ENCODE data around the gene GALNT9.
"Not testable (repeated sequence)": the region's sequence is repeated elsewhere in the genome, so short reads cannot be mapped to it uniquely, and the experiment has no call there.

Gene GALNT9

GRCh38 chr12:132300789-132301722, 28.3 kb downstream of the GALNT9 start:
- Histone ChIP-seq H3K4me1 (ENCODE audit: insufficient read depth, low read length) (no peaks in the 10 kb centered on the region), H3K79me2 (ENCODE audit: insufficient read depth, low read length) (no peaks in the 10 kb centered on the region), H2AFZ (ENCODE audit: low read depth, low read length) (no peak overlapping the region), H3K9ac (ENCODE audit: low read depth, low read length) (no peak overlapping the region), H4K20me1 (ENCODE audit: insufficient read depth, low read length) (no peaks in the 10 kb centered on the region), H3K27me3 (ENCODE audit: insufficient read depth, low read length, poor library complexity) (no peaks in the 10 kb centered on the region), H3K4me3 (ENCODE audit: low read depth in 1 of 2, low read length in 2 of 2) (no peak overlapping the region), H3K36me3 (ENCODE audit: insufficient read depth, low read length) (no peaks in the 10 kb centered on the region), H3K9me3 (ENCODE audit: insufficient read depth, low read length, severe bottlenecking) (peaks cover 4% of the 10 kb centered on the region), H3K4me2 (ENCODE audit: insufficient read depth, low read length) (no peak overlapping the region), H3K27ac (ENCODE audit: low read length) (no peak overlapping the region)
- TF ChIP-seq EZH2 (IDR thresholded peaks at IDR 0.05; ENCODE audit: borderline replicate concordance, low read depth, low read length, severe bottlenecking) (no peak), CTCF (IDR thresholded peaks at IDR 0.05; ENCODE audit: borderline replicate concordance, extremely low read depth, low read length, poor library complexity, severe bottlenecking) (no peak)
- no peak for DNase-seq
- ATAC-seq (ENCODE audit: insufficient read depth, low read depth), result no peak

GRCh38 chr12:132296063-132296462, 33.3 kb downstream of the GALNT9 start:
- no peaks in the 10 kb centered on the region for H3K79me2 ChIP-seq (ENCODE audit: insufficient read depth, low read length)
- no peak overlapping the region for H3K27ac ChIP-seq (ENCODE audit: low read length)
- H3K9me3 ChIP-seq (ENCODE audit: insufficient read depth, low read length, severe bottlenecking), result peaks cover 13% of the 10 kb centered on the region
- TF ChIP-seq CTCF (IDR thresholded peaks at IDR 0.05; ENCODE audit: borderline replicate concordance, extremely low read depth, low read length, poor library complexity, severe bottlenecking) (no peak), EZH2 (IDR thresholded peaks at IDR 0.05; ENCODE audit: borderline replicate concordance, low read depth, low read length, severe bottlenecking) (no peak)
- H3K36me3 ChIP-seq (ENCODE audit: insufficient read depth, low read length), result no peaks in the 10 kb centered on the region
- no peaks in the 10 kb centered on the region for H3K4me1 ChIP-seq (ENCODE audit: insufficient read depth, low read length)
- no peaks in the 10 kb centered on the region for H4K20me1 ChIP-seq (ENCODE audit: insufficient read depth, low read length)
- ATAC-seq (ENCODE audit: insufficient read depth, low read depth) (no peak), DNase-seq (no peak)
- H2AFZ ChIP-seq (ENCODE audit: low read depth, low read length), result no peak overlapping the region
- no peaks in the 10 kb centered on the region for H3K27me3 ChIP-seq (ENCODE audit: insufficient read depth, low read length, poor library complexity)
- no peak overlapping the region for H3K4me2 ChIP-seq (ENCODE audit: insufficient read depth, low read length)
- no peak overlapping the region for H3K4me3 ChIP-seq (ENCODE audit: low read depth in 1 of 2, low read length in 2 of 2)
- H3K9ac ChIP-seq (ENCODE audit: low read depth, low read length), result no peak overlapping the region

- DNase-seq; ATAC-seq (ENCODE audit: insufficient read depth, low read depth); H4K20me1 ChIP-seq (ENCODE audit: insufficient read depth, low read length): not testable (repeated sequence)
These were observed 33.8 kb downstream of the GALNT9 start for GRCh38 chr12:132295561-132295960.

GRCh38 chr12:132295101-132295526, 34.3 kb downstream of the GALNT9 start:
- no peaks in the 10 kb centered on the region for H3K27me3 ChIP-seq (ENCODE audit: insufficient read depth, low read length, poor library complexity)
- no peaks in the 10 kb centered on the region for H3K36me3 ChIP-seq (ENCODE audit: insufficient read depth, low read length)
- no peak overlapping the region for H3K4me2 ChIP-seq (ENCODE audit: insufficient read depth, low read length)
- no peak overlapping the region for H3K4me3 ChIP-seq (ENCODE audit: low read depth in 1 of 2, low read length in 2 of 2)
- peaks cover 16% of the 10 kb centered on the region for H3K9me3 ChIP-seq (ENCODE audit: insufficient read depth, low read length, severe bottlenecking)
- no peak overlapping the region for H3K27ac ChIP-seq (ENCODE audit: low read length)
- no peak for ATAC-seq (ENCODE audit: insufficient read depth, low read depth)
- TF ChIP-seq CTCF (IDR thresholded peaks at IDR 0.05; ENCODE audit: borderline replicate concordance, extremely low read depth, low read length, poor library complexity, severe bottlenecking) (no peak), EZH2 (IDR thresholded peaks at IDR 0.05; ENCODE audit: borderline replicate concordance, low read depth, low read length, severe bottlenecking) (no peak)
- DNase-seq, result no peak
- H3K4me1 ChIP-seq (ENCODE audit: insufficient read depth, low read length), result no peaks in the 10 kb centered on the region
- H3K9ac ChIP-seq (ENCODE audit: low read depth, low read length), result no peak overlapping the region
- no peak overlapping the region for H2AFZ ChIP-seq (ENCODE audit: low read depth, low read length)
- no peaks in the 10 kb centered on the region for H3K79me2 ChIP-seq (ENCODE audit: insufficient read depth, low read length)
- no peaks in the 10 kb centered on the region for H4K20me1 ChIP-seq (ENCODE audit: insufficient read depth, low read length)

More at GRCh38 chr12:132295561-132295960, 33.8 kb downstream of the GALNT9 start:
- not testable (repeated sequence) for H3K27ac ChIP-seq (ENCODE audit: low read length); H3K4me1 ChIP-seq (ENCODE audit: insufficient read depth, low read length); H3K36me3 ChIP-seq (ENCODE audit: insufficient read depth, low read length); H3K27me3 ChIP-seq (ENCODE audit: insufficient read depth, low read length, poor library complexity); H2AFZ ChIP-seq (ENCODE audit: low read depth, low read length); H3K4me3 ChIP-seq (ENCODE audit: low read depth in 1 of 2, low read length in 2 of 2); H3K79me2 ChIP-seq (ENCODE audit: insufficient read depth, low read length); H3K4me2 ChIP-seq (ENCODE audit: insufficient read depth, low read length); H3K9ac ChIP-seq (ENCODE audit: low read depth, low read length)
- H3K9me3 ChIP-seq (ENCODE audit: insufficient read depth, low read length, severe bottlenecking), result peaks cover 13% of the 10 kb centered on the region

Data from DND-41 (cell line).